ENCODE results near the gene PCDHGB6. TPM values are rescaled to one million over a fixed set of nuclear protein-coding genes. Genes with fewer than 3 reads are reported as not detected.

PCDHGB6 gene
- total RNA-seq, 1 donor from 2014 or later = 3.4 TPM

DNA sequence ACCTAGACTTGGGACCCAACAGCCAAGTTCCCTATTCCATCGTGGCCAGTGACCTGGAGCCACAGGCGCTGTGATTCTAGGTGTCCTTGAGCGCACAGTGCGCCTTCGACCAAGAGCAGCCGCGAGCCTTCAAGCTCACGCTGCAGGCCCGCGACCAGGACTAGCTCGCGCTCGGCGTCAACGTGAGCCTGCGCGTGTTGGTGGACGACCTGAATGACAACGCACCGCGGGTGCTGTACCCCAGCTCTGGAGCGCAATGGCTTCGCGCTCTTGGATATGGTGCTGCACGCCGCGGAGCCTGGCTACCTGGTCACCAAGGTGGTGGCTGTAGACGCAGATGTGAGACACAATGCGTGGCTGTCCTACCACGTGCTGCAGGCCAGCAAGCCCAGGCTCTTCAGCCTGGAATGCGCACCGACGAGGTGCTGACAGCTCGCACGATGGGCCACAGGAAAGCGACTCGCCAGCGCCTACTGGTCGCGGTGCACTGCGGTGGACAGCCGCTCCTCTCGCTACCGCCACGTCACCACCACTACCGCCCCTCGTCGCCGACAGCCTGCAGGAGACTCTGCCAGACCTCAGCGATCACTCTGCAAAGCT lies 33.9 kb downstream of the PCDHGB6 start:
- TF ChIP-seq, protein P1, sequence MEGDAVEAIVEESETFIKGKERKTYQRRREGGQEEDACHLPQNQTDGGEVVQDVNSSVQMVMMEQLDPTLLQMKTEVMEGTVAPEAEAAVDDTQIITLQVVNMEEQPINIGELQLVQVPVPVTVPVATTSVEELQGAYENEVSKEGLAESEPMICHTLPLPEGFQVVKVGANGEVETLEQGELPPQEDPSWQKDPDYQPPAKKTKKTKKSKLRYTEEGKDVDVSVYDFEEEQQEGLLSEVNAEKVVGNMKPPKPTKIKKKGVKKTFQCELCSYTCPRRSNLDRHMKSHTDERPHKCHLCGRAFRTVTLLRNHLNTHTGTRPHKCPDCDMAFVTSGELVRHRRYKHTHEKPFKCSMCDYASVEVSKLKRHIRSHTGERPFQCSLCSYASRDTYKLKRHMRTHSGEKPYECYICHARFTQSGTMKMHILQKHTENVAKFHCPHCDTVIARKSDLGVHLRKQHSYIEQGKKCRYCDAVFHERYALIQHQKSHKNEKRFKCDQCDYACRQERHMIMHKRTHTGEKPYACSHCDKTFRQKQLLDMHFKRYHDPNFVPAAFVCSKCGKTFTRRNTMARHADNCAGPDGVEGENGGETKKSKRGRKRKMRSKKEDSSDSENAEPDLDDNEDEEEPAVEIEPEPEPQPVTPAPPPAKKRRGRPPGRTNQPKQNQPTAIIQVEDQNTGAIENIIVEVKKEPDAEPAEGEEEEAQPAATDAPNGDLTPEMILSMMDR (conservative IDR thresholded peaks at IDR 0.05; ENCODE audit: low read depth, low read length) = no peak

More for the DNA sequence above, 33.9 kb downstream of the PCDHGB6 start:
- no peak overlapping the region for H3K4me3 ChIP-seq (ENCODE audit: low read depth, low read length)
- no peak for DNase-seq (ENCODE audit: low read depth)

Other genes starting within 250 kb of the PCDHGB6 start
- not detected in 2 replicates for gene PCDHB7, start 235.4 kb upstream of the PCDHGB6 start, total RNA-seq
- not detected in 2 replicates for gene PCDHB8, start 230.2 kb upstream of the PCDHGB6 start, total RNA-seq
- gene PCDHB16, start 225.6 kb upstream of the PCDHGB6 start, total RNA-seq = under 0.01 and 0.07 TPM in 2 replicates
- not detected in 2 replicates for gene PCDHB9, start 220.9 kb upstream of the PCDHGB6 start, total RNA-seq
- under 0.01 TPM in 1 of 2 replicates, not detected in the other for gene PCDHB10, start 215.7 kb upstream of the PCDHGB6 start, total RNA-seq
- gene PCDHB11, start 208.4 kb upstream of the PCDHGB6 start, total RNA-seq = 0.06 and 0.07 TPM in 2 replicates
- gene PCDHB12, start 199.3 kb upstream of the PCDHGB6 start, total RNA-seq = not detected in 2 replicates
- 0.23 and 0.29 TPM in 2 replicates for gene PCDHB13, start 194.1 kb upstream of the PCDHGB6 start, total RNA-seq
- under 0.01 and 0.23 TPM in 2 replicates for gene PCDHB14, start 184.7 kb upstream of the PCDHGB6 start, total RNA-seq
- 0.07 and 0.29 TPM in 2 replicates for gene PCDHB15, start 162.6 kb upstream of the PCDHGB6 start, total RNA-seq
- 0.29 TPM in 1 of 2 replicates, not detected in the other for gene SLC25A2, start 104.0 kb upstream of the PCDHGB6 start, total RNA-seq
- gene TAF7, start 87.2 kb upstream of the PCDHGB6 start, total RNA-seq = 40.6 and 41.0 TPM in 2 replicates
- gene PCDHGA1, start 77.5 kb upstream of the PCDHGB6 start, total RNA-seq = 0.29 and 0.75 TPM in 2 replicates
- 0.23 and 0.72 TPM in 2 replicates for gene PCDHGA2, start 69.3 kb upstream of the PCDHGB6 start, total RNA-seq
- 0.36 and 0.52 TPM in 2 replicates for gene PCDHGA3, start 64.2 kb upstream of the PCDHGB6 start, total RNA-seq
- gene PCDHGB1, start 57.9 kb upstream of the PCDHGB6 start, total RNA-seq = 0.12 and 0.29 TPM in 2 replicates
- gene PCDHGA4, start 53.0 kb upstream of the PCDHGB6 start, total RNA-seq = 0.22 and 0.92 TPM in 2 replicates
- gene PCDHGB2, start 48.0 kb upstream of the PCDHGB6 start, total RNA-seq = 0.43 and 0.98 TPM in 2 replicates
- 0.14 and 0.63 TPM in 2 replicates for gene PCDHGA5, start 43.9 kb upstream of the PCDHGB6 start, total RNA-seq
- 0.14 and 1.1 TPM in 2 replicates for gene PCDHGB3, start 37.8 kb upstream of the PCDHGB6 start, total RNA-seq
- gene PCDHGA6, start 34.1 kb upstream of the PCDHGB6 start, total RNA-seq = 0.35 and 0.36 TPM in 2 replicates
- 0.23 and 0.29 TPM in 2 replicates for gene PCDHGA7, start 25.3 kb upstream of the PCDHGB6 start, total RNA-seq
- gene PCDHGB4, start 20.3 kb upstream of the PCDHGB6 start, total RNA-seq = 1.7 and 4.7 TPM in 2 replicates
- 0.14 and 1.0 TPM in 2 replicates for gene PCDHGA8, start 15.4 kb upstream of the PCDHGB6 start, total RNA-seq
- 4.0 and 6.5 TPM in 2 replicates for gene PCDHGB5, start 10.1 kb upstream of the PCDHGB6 start, total RNA-seq
- 1.1 and 1.9 TPM in 2 replicates for gene PCDHGA9, start 5.2 kb upstream of the PCDHGB6 start, total RNA-seq
- 0.58 and 1.9 TPM in 2 replicates for gene PCDHGA10, start 5.0 kb downstream of the PCDHGB6 start, total RNA-seq
- 0.65 and 2.8 TPM in 2 replicates for gene PCDHGB7, start 9.7 kb downstream of the PCDHGB6 start, total RNA-seq
- 2.6 and 2.7 TPM in 2 replicates for gene PCDHGA11, start 13.0 kb downstream of the PCDHGB6 start, total RNA-seq
- 1.8 and 1.9 TPM in 2 replicates for gene PCDHGA12, start 22.5 kb downstream of the PCDHGB6 start, total RNA-seq
- gene PCDHGC3, start 67.9 kb downstream of the PCDHGB6 start, total RNA-seq = 9.8 and 23.2 TPM in 2 replicates
- 0.07 and 0.46 TPM in 2 replicates for gene PCDHGC4, start 77.0 kb downstream of the PCDHGB6 start, total RNA-seq
- gene PCDHGC5, start 81.1 kb downstream of the PCDHGB6 start, total RNA-seq = 0.06 TPM in 1 of 2 replicates, not detected in the other
- gene DIAPH1, start 211.0 kb downstream of the PCDHGB6 start, total RNA-seq = 94.0 and 101 TPM in 2 replicates
- 55.2 and 64.8 TPM in 2 replicates for gene HDAC3, start 228.8 kb downstream of the PCDHGB6 start, total RNA-seq
- gene RELL2, start 229.0 kb downstream of the PCDHGB6 start, total RNA-seq = 3.3 and 10.3 TPM in 2 replicates
- gene FCHSD1, start 243.4 kb downstream of the PCDHGB6 start, total RNA-seq = 15.7 and 43.1 TPM in 2 replicates